ENCODE results near the gene ZNF655. TPM values are rescaled to one million over a fixed set of nuclear protein-coding genes. Genes with fewer than 3 reads are reported as not detected.
A peak's percentile ranks its signal among the peaks of the same experiment; 100 is the strongest.

The ZNF655 gene
- total RNA-seq, 4 donors from 2014 or later: 37.1 to 142 (median 99.9) TPM

GRCh38 chr7:99553039-99553438 lies 5.4 kb upstream of the ZNF655 start:
- no peaks in the 10 kb centered on the region for H3K36me3 ChIP-seq

DNA sequence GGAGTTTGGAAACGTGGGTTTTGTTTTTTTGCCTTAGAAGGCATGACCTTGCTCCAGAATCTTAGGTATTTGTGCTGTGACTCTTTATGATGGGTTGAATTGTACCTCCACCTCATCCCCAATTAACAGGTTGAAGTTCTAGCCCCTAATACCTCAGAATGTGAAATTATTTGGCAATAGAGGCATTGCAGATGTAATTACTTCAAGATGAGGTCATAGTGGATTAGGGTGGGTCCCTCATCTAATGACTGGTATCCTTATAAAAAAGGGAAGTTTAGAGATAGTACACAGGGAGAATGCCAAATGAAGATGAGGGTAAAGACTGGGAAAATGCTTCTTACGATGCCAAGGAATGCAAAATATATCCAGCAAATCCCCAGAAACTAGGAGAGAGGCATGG lies 3.5 kb upstream of the ZNF655 start:
- Histone ChIP-seq H3K27me3 (no peaks in the 10 kb centered on the region), H3K9me3 (no peaks in the 10 kb centered on the region), H3K27ac (no peak overlapping the region), H3K4me3 (no peak overlapping the region), H3K36me3 (no peaks in the 10 kb centered on the region), H3K4me1 (peaks cover 5 to 8% of the 10 kb centered on the region in 2 donors)
- intact Hi-C loops (cut with DNase I; ENCODE audit: low total_unique reads): loop anchor here (5.0 kb wide), 1 partner anchor 53 kb away; the partner anchor contains the start of genes ZKSCAN5 and ZNF394
- DNase-seq: no peak
- no peak for TF ChIP-seq POLR2A (IDR thresholded peaks at IDR 0.05)
- TF ChIP-seq, protein P1, sequence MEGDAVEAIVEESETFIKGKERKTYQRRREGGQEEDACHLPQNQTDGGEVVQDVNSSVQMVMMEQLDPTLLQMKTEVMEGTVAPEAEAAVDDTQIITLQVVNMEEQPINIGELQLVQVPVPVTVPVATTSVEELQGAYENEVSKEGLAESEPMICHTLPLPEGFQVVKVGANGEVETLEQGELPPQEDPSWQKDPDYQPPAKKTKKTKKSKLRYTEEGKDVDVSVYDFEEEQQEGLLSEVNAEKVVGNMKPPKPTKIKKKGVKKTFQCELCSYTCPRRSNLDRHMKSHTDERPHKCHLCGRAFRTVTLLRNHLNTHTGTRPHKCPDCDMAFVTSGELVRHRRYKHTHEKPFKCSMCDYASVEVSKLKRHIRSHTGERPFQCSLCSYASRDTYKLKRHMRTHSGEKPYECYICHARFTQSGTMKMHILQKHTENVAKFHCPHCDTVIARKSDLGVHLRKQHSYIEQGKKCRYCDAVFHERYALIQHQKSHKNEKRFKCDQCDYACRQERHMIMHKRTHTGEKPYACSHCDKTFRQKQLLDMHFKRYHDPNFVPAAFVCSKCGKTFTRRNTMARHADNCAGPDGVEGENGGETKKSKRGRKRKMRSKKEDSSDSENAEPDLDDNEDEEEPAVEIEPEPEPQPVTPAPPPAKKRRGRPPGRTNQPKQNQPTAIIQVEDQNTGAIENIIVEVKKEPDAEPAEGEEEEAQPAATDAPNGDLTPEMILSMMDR (IDR thresholded peaks at IDR 0.05): no peak

More at GRCh38 chr7:99553039-99553438, 5.4 kb upstream of the ZNF655 start:
- TF ChIP-seq, protein P1 (IDR thresholded peaks at IDR 0.05): no peak
- TF ChIP-seq POLR2A (IDR thresholded peaks at IDR 0.05): no peak
- Histone ChIP-seq H3K27me3 (no peaks in the 10 kb centered on the region), H3K27ac (no peak overlapping the region), H3K4me3 (no peak overlapping the region), H3K4me1 (peaks cover 5 to 8% of the 10 kb centered on the region in 2 donors), H3K9me3 (peaks cover 0 to 4% of the 10 kb centered on the region in 2 donors)
- no peak for DNase-seq
- intact Hi-C loops (cut with DNase I; ENCODE audit: low total_unique reads): loop anchor here (5.0 kb wide), 1 partner anchor 51 kb away; the partner anchor contains the start of genes ZKSCAN5 and ZNF394

- intact Hi-C loops (cut with DNase I; ENCODE audit: low total_unique reads): no loop called here
- no peaks in the 10 kb centered on the region for H3K27me3 ChIP-seq
- peak overlapping the region; percentile 94 to 95 for H3K27ac ChIP-seq
- no peak for DNase-seq
- TF ChIP-seq, protein P1 (IDR thresholded peaks at IDR 0.05): no peak
- no peak for TF ChIP-seq POLR2A (IDR thresholded peaks at IDR 0.05)
- H3K4me3 ChIP-seq: peak overlapping the region; percentile 88 to 95
- no peaks in the 10 kb centered on the region for H3K36me3 ChIP-seq
- no peaks in the 10 kb centered on the region for H3K9me3 ChIP-seq
- H3K4me1 ChIP-seq: peaks cover 5 to 9% of the 10 kb centered on the region in 2 donors
Measured at GRCh38 chr7:99557196-99557607, 1.2 kb upstream of the ZNF655 start.

- Histone ChIP-seq H3K36me3 (no peaks in the 10 kb centered on the region), H3K27ac (peak overlapping the region; percentile 94 to 95)
- intact Hi-C loops (cut with DNase I; ENCODE audit: low total_unique reads): no loop called here
Measured at GRCh38 chr7:99557940-99558305, 519 bp upstream of the ZNF655 start.

GRCh38 chr7:99559175-99559915 lies 903 bp downstream of the ZNF655 start:
- Histone ChIP-seq H3K4me3 (peak overlapping the region; percentile 88 to 95), H3K4me1 (peaks cover 5 to 9% of the 10 kb centered on the region in 2 donors), H3K27ac (peak overlapping the region; percentile 94 to 95), H3K27me3 (no peaks in the 10 kb centered on the region), H3K9me3 (no peaks in the 10 kb centered on the region), H3K36me3 (no peaks in the 10 kb centered on the region)
- TF ChIP-seq POLR2A (IDR thresholded peaks at IDR 0.05): no peak
- TF ChIP-seq, protein P1 (IDR thresholded peaks at IDR 0.05): no peak
- intact Hi-C loops (cut with DNase I; ENCODE audit: low total_unique reads): no loop called here
- DNase-seq: no peak

More at GRCh38 chr7:99557940-99558305, 519 bp upstream of the ZNF655 start:
- no peaks in the 10 kb centered on the region for H3K9me3 ChIP-seq
- H3K4me3 ChIP-seq: peak overlapping the region; percentile 88 to 95
- H3K27me3 ChIP-seq: no peaks in the 10 kb centered on the region
- DNase-seq: no peak
- H3K4me1 ChIP-seq: peaks cover 5 to 9% of the 10 kb centered on the region in 2 donors
- TF ChIP-seq, protein P1 (IDR thresholded peaks at IDR 0.05): no peak
- TF ChIP-seq POLR2A (IDR thresholded peaks at IDR 0.05): no peak

All from uterus (tissue), 4 donors.